ENCODE results near the gene CAMTA2.
A peak's percentile ranks its signal among the peaks of the same experiment; 100 is the strongest.

CAMTA2 gene

GRCh38 chr17:4994081-4994595, 6.7 kb upstream of the CAMTA2 start:
- no peak for TF ChIP-seq CTCF (IDR thresholded peaks at IDR 0.05; ENCODE audit: insufficient read depth, missing control alignments)
- peak; percentile 48 for DNase-seq (ENCODE audit: insufficient read length, low spot score)
- FAIRE-seq: no peak

- FAIRE-seq: no peak
- no peak for DNase-seq (ENCODE audit: insufficient read length, low spot score)
- TF ChIP-seq CTCF (IDR thresholded peaks at IDR 0.05; ENCODE audit: insufficient read depth, missing control alignments): no peak
Measured at GRCh38 chr17:4987767-4988567, 492 bp upstream of the CAMTA2 start.

- no peak for TF ChIP-seq CTCF (IDR thresholded peaks at IDR 0.05; ENCODE audit: insufficient read depth, missing control alignments)
- DNase-seq (ENCODE audit: insufficient read length, low spot score) (no peak), FAIRE-seq (no peak)
Measured at GRCh38 chr17:4986403-4986802, 1.1 kb downstream of the CAMTA2 start.

GRCh38 chr17:4982305-4982704, 5.2 kb downstream of the CAMTA2 start:
- FAIRE-seq (no peak), DNase-seq (ENCODE audit: insufficient read length, low spot score) (no peak)
- no peak for TF ChIP-seq CTCF (IDR thresholded peaks at IDR 0.05; ENCODE audit: insufficient read depth, missing control alignments)

- peak; percentile 36 for TF ChIP-seq CTCF (IDR thresholded peaks at IDR 0.05; ENCODE audit: insufficient read depth, missing control alignments)
- FAIRE-seq (no peak), DNase-seq (ENCODE audit: insufficient read length, low spot score) (peak; percentile 64)
Measured at GRCh38 chr17:4980644-4981216, 6.7 kb downstream of the CAMTA2 start.

- no peak for FAIRE-seq
- no peak for DNase-seq (ENCODE audit: insufficient read length, low spot score)
- no peak for TF ChIP-seq CTCF (IDR thresholded peaks at IDR 0.05; ENCODE audit: insufficient read depth, missing control alignments)
Measured at GRCh38 chr17:4978726-4979125, 8.7 kb downstream of the CAMTA2 start.

Data from D721Med (cell line).